OCI-LY3 (cell line): Measurements from ENCODE around the gene BRCA1.

Experiments used
- CTCF ChIP-seq: fragments of 200-600, 300-600 bp; sonication (generic); IDR thresholded peaks from 2 replicates; pipeline ENCODE4 v1.5.1; 2014; ENCODE audit warnings: antibody characterized with exemption, low read length, low read depth
- EZH2phosphoT487 ChIP-seq: fragments of 200-600 bp; shearing (Covaris generic); IDR thresholded peaks from 2 replicates; pipeline ENCODE4 v1.6.1; 2018; ENCODE audit warnings: antibody characterized with exemption, mixed run types, low read depth

GRCh38 chr17:43020030-43020621 is 105.0 kb downstream of the BRCA1 start:
- TF ChIP-seq CTCF (no peak), EZH2phosphoT487 (no peak)
